PFSK-1 (cell line): ENCODE measurements around the gene PLA2G5.

Experiments
- FOXP2 ChIP-seq: optimal IDR thresholded peaks from 2 replicates; pipeline ENCODE3; 2011; ENCODE audit warnings: borderline replicate concordance, control low read depth, inconsistent platforms; ENCODE audit not compliant: insufficient read depth; ENCODE audit errors: extremely low read length, extremely low read depth
- POLR2AphosphoS5 ChIP-seq: IDR thresholded peaks from 2 replicates; pipeline ENCODE4 v1.6.1; 2012; ENCODE audit warnings: low read depth, mild to moderate bottlenecking, control low read depth, low read length, moderate library complexity
- SIN3A ChIP-seq: IDR thresholded peaks from 2 replicates; pipeline ENCODE4 v1.6.1; 2012; ENCODE audit warnings: mild to moderate bottlenecking, low read length, moderate library complexity, borderline replicate concordance; ENCODE audit not compliant: insufficient read depth
- TAF1 ChIP-seq: IDR thresholded peaks from 2 replicates; pipeline ENCODE4 v1.6.1; 2012; ENCODE audit warnings: low read length, control low read depth, borderline replicate concordance; ENCODE audit not compliant: insufficient read depth
- TF ChIP-seq, protein P1 (sequence below), 2 experiments: IDR thresholded peaks; 2 replicates each; pipeline versions ENCODE4 v1.6.1 to v1.8.0; 2011 to 2012; ENCODE audit warnings: low read depth in 2 of 2, low read length in 2 of 2, control low read depth in 1 of 2, inconsistent platforms in 1 of 2, mild to moderate bottlenecking in 1 of 2, moderate library complexity in 1 of 2; ENCODE audit not compliant: insufficient read depth in 1 of 2

The PLA2G5 gene

DNA sequence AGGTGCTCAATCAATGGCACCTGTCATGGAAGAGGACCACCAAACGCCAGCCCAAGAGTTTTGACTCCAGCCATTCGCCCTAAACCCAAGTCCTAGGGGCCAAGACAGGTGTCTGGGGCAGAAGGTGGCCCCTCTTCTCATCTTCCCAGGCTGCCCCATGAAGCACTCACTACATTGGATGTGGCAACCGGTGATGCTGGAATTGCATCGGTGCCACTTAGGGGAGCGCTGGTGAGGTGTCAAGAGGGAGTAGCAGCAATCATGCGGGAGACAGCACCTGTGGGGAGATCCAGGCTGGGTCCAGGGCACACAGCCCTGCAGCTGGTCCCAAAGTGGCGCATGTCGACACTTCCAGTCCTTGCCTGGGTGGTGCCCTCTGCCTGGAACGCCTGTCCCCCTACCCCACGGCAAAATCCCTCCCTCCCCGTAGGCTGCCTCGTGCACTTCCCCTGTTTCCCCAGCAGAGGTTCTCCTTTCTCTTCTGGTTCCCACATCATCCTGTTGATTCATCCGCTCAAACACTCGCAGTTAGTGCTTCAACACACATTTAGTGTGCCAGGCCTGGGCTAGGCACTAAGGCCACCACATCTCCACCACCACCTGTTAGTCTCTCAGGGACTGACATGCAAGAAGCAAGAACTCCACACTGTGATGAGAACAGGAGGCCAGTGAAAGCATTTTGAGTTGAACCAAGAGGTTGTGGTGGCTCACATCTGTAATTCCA, 30.8 kb downstream of the PLA2G5 start:
- TF ChIP-seq, protein P1, sequence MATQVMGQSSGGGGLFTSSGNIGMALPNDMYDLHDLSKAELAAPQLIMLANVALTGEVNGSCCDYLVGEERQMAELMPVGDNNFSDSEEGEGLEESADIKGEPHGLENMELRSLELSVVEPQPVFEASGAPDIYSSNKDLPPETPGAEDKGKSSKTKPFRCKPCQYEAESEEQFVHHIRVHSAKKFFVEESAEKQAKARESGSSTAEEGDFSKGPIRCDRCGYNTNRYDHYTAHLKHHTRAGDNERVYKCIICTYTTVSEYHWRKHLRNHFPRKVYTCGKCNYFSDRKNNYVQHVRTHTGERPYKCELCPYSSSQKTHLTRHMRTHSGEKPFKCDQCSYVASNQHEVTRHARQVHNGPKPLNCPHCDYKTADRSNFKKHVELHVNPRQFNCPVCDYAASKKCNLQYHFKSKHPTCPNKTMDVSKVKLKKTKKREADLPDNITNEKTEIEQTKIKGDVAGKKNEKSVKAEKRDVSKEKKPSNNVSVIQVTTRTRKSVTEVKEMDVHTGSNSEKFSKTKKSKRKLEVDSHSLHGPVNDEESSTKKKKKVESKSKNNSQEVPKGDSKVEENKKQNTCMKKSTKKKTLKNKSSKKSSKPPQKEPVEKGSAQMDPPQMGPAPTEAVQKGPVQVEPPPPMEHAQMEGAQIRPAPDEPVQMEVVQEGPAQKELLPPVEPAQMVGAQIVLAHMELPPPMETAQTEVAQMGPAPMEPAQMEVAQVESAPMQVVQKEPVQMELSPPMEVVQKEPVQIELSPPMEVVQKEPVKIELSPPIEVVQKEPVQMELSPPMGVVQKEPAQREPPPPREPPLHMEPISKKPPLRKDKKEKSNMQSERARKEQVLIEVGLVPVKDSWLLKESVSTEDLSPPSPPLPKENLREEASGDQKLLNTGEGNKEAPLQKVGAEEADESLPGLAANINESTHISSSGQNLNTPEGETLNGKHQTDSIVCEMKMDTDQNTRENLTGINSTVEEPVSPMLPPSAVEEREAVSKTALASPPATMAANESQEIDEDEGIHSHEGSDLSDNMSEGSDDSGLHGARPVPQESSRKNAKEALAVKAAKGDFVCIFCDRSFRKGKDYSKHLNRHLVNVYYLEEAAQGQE (IDR thresholded peaks at IDR 0.05; ENCODE audit: insufficient read depth in 1 of 2, low read depth in 2 of 2, low read length in 2 of 2): no peak
- no peak for TF ChIP-seq TAF1
- no peak for TF ChIP-seq POLR2AphosphoS5
- TF ChIP-seq SIN3A: no peak
- no peak for TF ChIP-seq FOXP2

DNA sequence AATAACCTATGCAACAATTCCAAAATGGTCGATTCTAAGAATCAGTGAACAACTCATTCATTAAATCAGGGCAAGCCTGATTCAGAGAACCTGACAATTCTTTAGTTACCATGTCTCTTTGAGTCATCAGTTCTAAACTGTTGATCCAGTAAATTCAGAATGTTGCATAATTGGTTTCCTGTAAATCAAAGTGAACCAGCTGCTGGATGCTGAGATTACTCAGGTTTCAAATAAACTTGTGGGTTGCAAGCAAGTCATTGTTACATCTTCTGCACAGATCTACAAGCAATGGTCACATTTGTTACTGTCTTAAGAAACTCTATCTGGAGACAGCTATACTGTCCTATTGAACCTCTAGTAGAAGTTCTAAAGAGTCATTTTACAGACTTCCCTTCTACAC, 32.9 kb downstream of the PLA2G5 start:
- TF ChIP-seq TAF1 (no peak), POLR2AphosphoS5 (no peak), SIN3A (no peak), FOXP2 (no peak)
- TF ChIP-seq, protein P1 (IDR thresholded peaks at IDR 0.05; ENCODE audit: insufficient read depth in 1 of 2, low read depth in 2 of 2, low read length in 2 of 2): no peak

DNA sequence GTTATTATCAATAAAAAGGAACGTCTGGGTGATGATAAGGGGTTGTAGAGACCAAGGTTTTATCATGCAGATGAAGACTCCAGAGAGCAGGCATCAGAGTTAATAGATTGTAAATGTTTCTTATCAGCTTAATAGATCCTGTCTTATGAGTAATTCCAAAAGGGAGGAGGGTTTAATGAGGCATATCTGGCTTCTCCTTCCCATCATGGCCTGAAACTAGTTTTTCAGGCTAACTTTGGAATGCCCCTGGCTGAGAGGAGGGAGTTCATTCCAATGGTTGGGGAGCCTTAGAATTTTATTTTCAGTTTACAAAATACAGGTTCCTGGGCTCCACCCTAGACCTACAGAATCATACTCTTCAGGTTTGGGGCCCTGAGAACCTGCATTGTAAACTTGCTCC, 35.9 kb downstream of the PLA2G5 start:
- TF ChIP-seq POLR2AphosphoS5: no peak
- TF ChIP-seq TAF1: no peak
- TF ChIP-seq SIN3A: no peak
- no peak for TF ChIP-seq FOXP2
- TF ChIP-seq, protein P1 (IDR thresholded peaks at IDR 0.05; ENCODE audit: insufficient read depth in 1 of 2, low read depth in 2 of 2, low read length in 2 of 2): no peak

DNA sequence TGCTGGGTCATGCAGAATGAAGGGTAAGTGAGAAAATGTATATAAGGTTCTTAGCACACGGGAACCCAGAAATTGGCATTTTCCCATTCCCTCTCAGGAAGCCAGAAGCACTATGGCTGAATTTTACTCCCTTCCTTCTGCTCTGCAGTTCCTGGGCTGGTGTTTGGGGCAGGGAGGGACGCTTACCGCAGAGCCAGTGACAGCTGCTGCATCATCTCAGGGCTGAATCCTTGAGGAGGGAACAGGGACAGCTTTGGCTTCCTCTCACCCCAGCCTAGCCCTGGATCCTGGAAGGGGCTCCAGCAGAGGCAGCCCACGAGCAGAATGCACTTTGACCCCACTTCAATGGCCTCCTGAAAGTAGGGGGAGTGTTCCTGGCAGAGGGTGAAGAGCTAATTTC, 37.4 kb downstream of the PLA2G5 start:
- TF ChIP-seq TAF1 (no peak), POLR2AphosphoS5 (no peak), FOXP2 (no peak), SIN3A (no peak)
- TF ChIP-seq, protein P1 (IDR thresholded peaks at IDR 0.05; ENCODE audit: insufficient read depth in 1 of 2, low read depth in 2 of 2, low read length in 2 of 2): no peak

DNA sequence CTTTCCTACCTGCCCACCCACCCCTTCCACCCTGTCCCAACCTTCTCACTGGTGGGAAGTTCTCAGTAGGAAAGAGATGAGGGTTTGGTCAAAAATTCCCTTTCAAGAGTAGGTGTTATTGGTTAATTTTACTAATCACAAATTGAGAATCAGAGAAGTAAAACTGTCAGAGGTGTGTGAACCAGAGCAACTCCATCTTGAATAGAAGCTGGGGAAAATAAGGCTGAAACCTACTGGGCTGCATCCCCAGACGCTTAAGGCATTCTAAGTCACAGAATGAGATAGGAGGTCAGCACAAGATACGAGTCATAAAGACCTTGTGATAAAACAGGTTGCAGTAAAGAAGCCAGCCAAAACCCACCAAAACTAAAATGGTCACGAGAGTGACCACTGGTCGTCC, 37.8 kb downstream of the PLA2G5 start:
- TF ChIP-seq POLR2AphosphoS5: no peak
- TF ChIP-seq SIN3A: no peak
- TF ChIP-seq, protein P1 (IDR thresholded peaks at IDR 0.05; ENCODE audit: insufficient read depth in 1 of 2, low read depth in 2 of 2, low read length in 2 of 2): no peak
- no peak for TF ChIP-seq TAF1
- TF ChIP-seq FOXP2: no peak
